ENCODE measurements around the gene NFASC.

The NFASC gene

DNA sequence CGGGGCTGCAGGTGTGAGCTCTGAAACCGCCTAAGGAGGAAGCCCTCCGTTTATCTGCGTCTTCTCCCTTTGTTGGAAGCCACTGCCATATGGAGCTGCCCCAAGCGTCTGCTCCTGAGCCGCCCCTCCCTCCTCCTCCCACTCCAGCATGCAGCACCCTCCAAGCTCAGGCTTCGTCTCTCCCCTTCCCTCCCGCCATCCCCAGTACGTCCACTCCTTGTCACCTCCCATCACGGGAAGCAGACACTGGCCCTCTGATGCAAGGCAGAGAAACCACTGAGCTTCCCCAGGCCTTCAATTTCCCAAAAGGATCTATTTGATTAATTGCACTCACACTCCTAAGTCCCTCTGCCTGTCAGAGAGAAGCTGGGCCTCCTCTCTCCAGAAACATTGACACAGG is 52.5 kb downstream of the NFASC start:
- Mint-ChIP-seq H3K36me3 (ENCODE audit: low read depth) (no peaks in the 10 kb centered on the region), H3K27me3 (peaks cover 4% of the 10 kb centered on the region), H3K9me3 (no peaks in the 10 kb centered on the region), H3K4me1 (ENCODE audit: low read depth) (no peaks in the 10 kb centered on the region), H3K27ac (no peak overlapping the region), H3K4me3 (no peak overlapping the region)

- H3K4me1 Mint-ChIP-seq (ENCODE audit: low read depth), result no peaks in the 10 kb centered on the region
- no peak overlapping the region for H3K27ac Mint-ChIP-seq
- no peaks in the 10 kb centered on the region for H3K9me3 Mint-ChIP-seq
- peaks cover 4% of the 10 kb centered on the region for H3K27me3 Mint-ChIP-seq
- H3K4me3 Mint-ChIP-seq, result no peak overlapping the region
- H3K36me3 Mint-ChIP-seq (ENCODE audit: low read depth), result no peaks in the 10 kb centered on the region
These were observed 53.0 kb downstream of the NFASC start for GRCh38 chr1:204923626-204924012.

GRCh38 chr1:204924013-204924759 is 53.5 kb downstream of the NFASC start:
- H3K27me3 Mint-ChIP-seq, result peaks cover 4% of the 10 kb centered on the region

DNA sequence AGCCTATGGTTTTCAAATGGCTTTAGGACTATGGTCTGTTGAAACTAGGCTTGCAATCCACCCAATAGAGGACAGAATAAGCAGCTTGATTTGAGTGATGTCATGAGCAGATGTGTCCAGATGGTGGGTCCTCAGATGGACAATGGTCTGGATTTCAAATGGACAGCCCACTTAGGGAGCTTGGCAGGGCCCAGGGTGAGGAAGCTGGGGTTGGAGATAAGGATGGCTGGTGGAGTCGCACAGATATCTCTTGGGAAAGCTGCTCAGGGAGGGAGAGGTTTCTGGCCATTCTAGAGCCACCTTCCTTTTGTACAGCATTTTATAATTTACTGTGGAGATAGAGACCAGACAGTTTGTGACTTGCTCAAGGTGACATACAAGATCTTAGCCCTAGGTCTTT is 55.0 kb downstream of the NFASC start:
- H3K36me3 Mint-ChIP-seq (ENCODE audit: low read depth), result no peaks in the 10 kb centered on the region
- no peak overlapping the region for H3K27ac Mint-ChIP-seq
- no peaks in the 10 kb centered on the region for H3K9me3 Mint-ChIP-seq
- H3K4me3 Mint-ChIP-seq, result no peak overlapping the region
- no peaks in the 10 kb centered on the region for H3K4me1 Mint-ChIP-seq (ENCODE audit: low read depth)
- peaks cover 4% of the 10 kb centered on the region for H3K27me3 Mint-ChIP-seq

More at GRCh38 chr1:204924013-204924759, 53.5 kb downstream of the NFASC start:
- Mint-ChIP-seq H3K27ac (no peak overlapping the region), H3K4me1 (ENCODE audit: low read depth) (no peaks in the 10 kb centered on the region), H3K4me3 (no peak overlapping the region), H3K9me3 (no peaks in the 10 kb centered on the region), H3K36me3 (ENCODE audit: low read depth) (no peaks in the 10 kb centered on the region)

- Mint-ChIP-seq H3K9me3 (no peaks in the 10 kb centered on the region), H3K27me3 (peaks cover 4% of the 10 kb centered on the region), H3K4me1 (ENCODE audit: low read depth) (no peaks in the 10 kb centered on the region)
These were observed 57.3 kb downstream of the NFASC start for GRCh38 chr1:204927673-204928641.

DNA sequence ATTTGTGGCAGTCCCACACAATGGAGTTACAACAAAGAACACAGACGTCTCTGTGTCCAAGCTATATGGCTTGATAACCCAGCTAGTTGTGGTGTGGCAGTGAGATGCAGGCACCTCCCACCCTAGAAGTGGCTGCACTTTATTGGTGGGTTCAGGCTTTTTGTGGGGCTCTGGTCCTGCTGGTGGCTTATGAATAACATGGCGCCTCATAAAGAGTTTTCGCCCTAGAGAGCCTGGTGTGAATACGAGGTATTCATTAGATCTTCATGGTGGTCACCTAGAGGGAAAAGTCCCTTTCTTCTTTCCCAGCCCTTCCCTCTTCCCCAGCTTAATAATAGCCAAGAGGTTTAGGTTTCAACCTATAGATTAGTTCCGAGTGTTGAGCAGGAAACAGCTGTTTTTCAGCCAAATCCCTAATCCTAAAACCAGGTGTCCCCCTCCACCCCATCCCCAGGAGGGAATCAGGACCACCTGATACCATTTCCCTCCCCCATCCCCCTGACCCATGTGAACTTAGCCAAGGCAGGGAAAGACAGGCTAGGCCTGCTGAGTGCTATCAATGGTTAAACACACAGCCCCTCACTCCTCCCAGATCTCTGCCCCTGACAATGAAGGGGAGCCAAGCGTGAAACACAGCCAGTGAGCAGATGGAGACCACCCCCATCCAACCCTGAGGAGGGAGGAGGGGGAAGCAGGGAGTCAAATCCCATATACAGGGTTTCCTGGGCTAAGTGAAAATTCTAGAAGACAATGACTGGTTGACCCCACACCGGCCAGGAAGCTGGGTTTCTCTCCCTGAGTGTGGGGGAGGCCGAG is 58.2 kb downstream of the NFASC start:
- H3K4me3 Mint-ChIP-seq, result no peak overlapping the region
- H3K4me1 Mint-ChIP-seq (ENCODE audit: low read depth), result no peaks in the 10 kb centered on the region
- no peak overlapping the region for H3K27ac Mint-ChIP-seq

More at GRCh38 chr1:204927673-204928641, 57.3 kb downstream of the NFASC start:
- Mint-ChIP-seq H3K27ac (no peak overlapping the region), H3K4me3 (no peak overlapping the region), H3K36me3 (ENCODE audit: low read depth) (no peaks in the 10 kb centered on the region)

GRCh38 chr1:204929487-204930154 is 59.0 kb downstream of the NFASC start:
- Mint-ChIP-seq H3K9me3 (no peaks in the 10 kb centered on the region), H3K4me1 (ENCODE audit: low read depth) (no peaks in the 10 kb centered on the region), H3K4me3 (no peak overlapping the region), H3K36me3 (ENCODE audit: low read depth) (no peaks in the 10 kb centered on the region), H3K27ac (no peak overlapping the region), H3K27me3 (peaks cover 4% of the 10 kb centered on the region)

More for the DNA sequence above, 58.2 kb downstream of the NFASC start:
- Mint-ChIP-seq H3K9me3 (no peaks in the 10 kb centered on the region), H3K36me3 (ENCODE audit: low read depth) (no peaks in the 10 kb centered on the region), H3K27me3 (peaks cover 4% of the 10 kb centered on the region)

- Mint-ChIP-seq H3K27ac (no peak overlapping the region), H3K27me3 (peaks cover 4% of the 10 kb centered on the region), H3K4me3 (no peak overlapping the region), H3K4me1 (ENCODE audit: low read depth) (no peaks in the 10 kb centered on the region), H3K9me3 (no peaks in the 10 kb centered on the region), H3K36me3 (ENCODE audit: low read depth) (no peaks in the 10 kb centered on the region)
These were observed 59.5 kb downstream of the NFASC start for GRCh38 chr1:204930155-204930523.

GRCh38 chr1:204931313-204931712 is 60.7 kb downstream of the NFASC start:
- Mint-ChIP-seq H3K9me3 (no peaks in the 10 kb centered on the region), H3K27ac (no peak overlapping the region), H3K4me1 (ENCODE audit: low read depth) (no peaks in the 10 kb centered on the region), H3K27me3 (peaks cover 4% of the 10 kb centered on the region), H3K4me3 (no peak overlapping the region), H3K36me3 (ENCODE audit: low read depth) (no peaks in the 10 kb centered on the region)

DNA sequence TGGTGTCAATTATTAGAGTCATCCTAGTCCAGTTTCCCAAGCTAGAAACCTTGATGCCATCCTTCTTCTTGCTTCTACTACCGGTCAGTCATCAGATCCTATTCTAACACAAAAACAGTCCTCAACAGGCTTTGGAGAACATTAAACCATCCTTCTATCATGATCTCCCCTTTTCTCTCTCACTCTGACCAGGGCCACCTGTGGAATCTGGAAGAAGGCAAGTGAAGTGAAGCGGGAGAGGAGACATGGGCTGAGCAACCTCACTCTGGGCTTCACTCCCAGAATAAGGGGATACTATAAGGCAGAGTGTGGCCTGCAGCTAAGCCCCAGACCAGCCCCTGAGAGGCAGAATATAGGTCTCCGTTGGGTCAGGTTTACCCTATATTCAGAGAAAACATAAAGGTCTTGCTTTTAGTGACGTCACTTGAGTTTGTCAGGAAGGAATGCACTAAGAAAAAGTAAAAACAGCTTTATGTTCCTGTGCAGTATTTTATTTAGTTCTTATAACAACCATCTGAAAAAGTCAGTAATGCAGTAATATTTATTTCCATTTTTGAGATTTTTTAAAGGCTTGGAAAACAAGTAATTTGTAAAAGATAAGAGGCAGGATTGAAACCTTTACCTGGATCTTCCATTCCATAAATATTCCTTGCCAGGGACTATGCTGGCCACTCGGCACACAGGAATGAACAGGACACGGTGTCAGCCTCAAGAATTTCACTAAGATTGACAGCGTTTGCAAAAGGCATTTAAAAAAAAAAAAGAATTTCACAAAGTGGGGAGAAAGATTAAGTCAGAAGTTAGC is 61.3 kb downstream of the NFASC start:
- Mint-ChIP-seq H3K9me3 (no peaks in the 10 kb centered on the region), H3K36me3 (ENCODE audit: low read depth) (no peaks in the 10 kb centered on the region), H3K4me3 (no peak overlapping the region), H3K27ac (no peak overlapping the region), H3K4me1 (ENCODE audit: low read depth) (no peaks in the 10 kb centered on the region), H3K27me3 (peaks cover 8% of the 10 kb centered on the region)

GRCh38 chr1:204932573-204932909 is 61.9 kb downstream of the NFASC start:
- no peak overlapping the region for H3K27ac Mint-ChIP-seq
- H3K9me3 Mint-ChIP-seq, result no peaks in the 10 kb centered on the region
- H3K4me3 Mint-ChIP-seq, result no peak overlapping the region
- no peaks in the 10 kb centered on the region for H3K36me3 Mint-ChIP-seq (ENCODE audit: low read depth)
- peaks cover 7% of the 10 kb centered on the region for H3K27me3 Mint-ChIP-seq
- H3K4me1 Mint-ChIP-seq (ENCODE audit: low read depth), result no peaks in the 10 kb centered on the region

- H3K4me1 Mint-ChIP-seq (ENCODE audit: low read depth), result no peaks in the 10 kb centered on the region
- no peak overlapping the region for H3K4me3 Mint-ChIP-seq
- peaks cover 7% of the 10 kb centered on the region for H3K27me3 Mint-ChIP-seq
- no peaks in the 10 kb centered on the region for H3K9me3 Mint-ChIP-seq
- H3K27ac Mint-ChIP-seq, result no peak overlapping the region
- no peaks in the 10 kb centered on the region for H3K36me3 Mint-ChIP-seq (ENCODE audit: low read depth)
These were observed 64.5 kb downstream of the NFASC start for GRCh38 chr1:204935155-204935554.

DNA sequence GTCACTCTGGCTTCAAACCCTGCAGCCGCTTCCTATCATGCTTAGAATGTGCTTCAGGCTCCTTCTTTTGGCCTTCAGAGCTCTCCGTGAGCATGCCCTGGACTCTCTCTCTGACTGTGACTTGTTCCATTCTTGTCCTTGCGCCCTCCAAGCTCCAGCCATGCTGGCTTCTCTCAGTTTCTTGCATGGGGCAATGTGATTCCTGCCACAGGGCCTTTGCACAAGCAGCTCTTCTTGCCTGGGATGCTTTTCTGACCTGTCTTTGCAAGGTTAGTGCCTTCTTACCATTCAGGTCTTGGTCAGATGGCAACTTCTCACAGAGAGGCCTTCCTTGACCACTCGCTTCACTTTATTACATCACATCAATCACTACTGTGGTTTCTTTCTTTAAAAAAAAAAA is 66.1 kb downstream of the NFASC start:
- Mint-ChIP-seq H3K4me3 (no peak overlapping the region), H3K27ac (no peak overlapping the region), H3K36me3 (ENCODE audit: low read depth) (no peaks in the 10 kb centered on the region), H3K27me3 (peaks cover 7% of the 10 kb centered on the region), H3K4me1 (ENCODE audit: low read depth) (no peaks in the 10 kb centered on the region), H3K9me3 (no peaks in the 10 kb centered on the region)

DNA sequence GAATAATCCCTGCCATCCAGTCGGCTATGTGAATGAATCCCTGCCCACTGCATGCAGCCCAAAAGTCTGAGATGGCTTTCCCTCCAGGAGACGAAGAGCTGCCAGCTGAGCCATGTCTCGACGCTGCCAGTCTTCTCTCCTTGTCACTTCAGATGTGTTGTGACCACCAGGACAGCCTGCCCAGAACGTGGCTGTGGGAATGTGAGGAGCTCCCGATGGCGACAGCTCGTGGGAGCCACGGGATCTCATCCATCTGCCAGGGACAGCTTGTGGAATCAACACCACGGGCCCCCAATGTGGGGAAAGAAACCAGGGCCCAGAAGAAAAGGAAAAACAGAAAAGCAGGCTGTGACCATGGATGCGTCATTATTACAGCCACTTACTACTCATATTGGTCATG is 67.2 kb downstream of the NFASC start:
- Mint-ChIP-seq H3K27me3 (peaks cover 7% of the 10 kb centered on the region), H3K27ac (no peak overlapping the region), H3K9me3 (no peaks in the 10 kb centered on the region), H3K36me3 (ENCODE audit: low read depth) (no peaks in the 10 kb centered on the region), H3K4me1 (ENCODE audit: low read depth) (no peaks in the 10 kb centered on the region), H3K4me3 (no peak overlapping the region)
